ENCODE data around the gene KCNJ8. TPM values are rescaled to one million over a fixed set of nuclear protein-coding genes. Genes with fewer than 3 reads are reported as not detected.

The KCNJ8 gene
- total RNA-seq, 2 donors from 2014 or later: 0.84 to 2.7 TPM

- no peak for TF ChIP-seq CTCF (conservative IDR thresholded peaks at IDR 0.05)
- Histone ChIP-seq H3K9ac (ENCODE audit: extremely low read depth, low read length, poor library complexity, severe bottlenecking) (no peak overlapping the region), H3K27me3 (ENCODE audit: control insufficient read depth, insufficient read depth, low read length, poor library complexity, severe bottlenecking) (no peaks in the 10 kb centered on the region), H3K36me3 (ENCODE audit: control insufficient read depth, insufficient read depth, low read length) (no peaks in the 10 kb centered on the region), H3K9me3 (ENCODE audit: control insufficient read depth, low read length) (no peaks in the 10 kb centered on the region), H3K4me1 (ENCODE audit: control insufficient read depth, insufficient read depth, low read length) (no peaks in the 10 kb centered on the region), H3K27ac (ENCODE audit: low read depth, low read length) (no peak overlapping the region), H3K4me3 (ENCODE audit: low read length) (no peak overlapping the region)
- DNase-seq: no peak
- Mint-ChIP-seq H3K9me3 (no peaks in the 10 kb centered on the region), H3K36me3 (ENCODE audit: low read depth) (no peaks in the 10 kb centered on the region), H3K27me3 (ENCODE audit: insufficient read depth) (no peaks in the 10 kb centered on the region), H3K4me1 (no peaks in the 10 kb centered on the region), H3K27ac (no peak overlapping the region), H3K4me3 (no peak overlapping the region)
- WGBS, 2 experiments (ENCODE audit: insufficient coverage in 1 of 2, insufficient read length in 1 of 2): 80 to 87% methylated on average over 1 to 2 of the region's 2 CpGs
Measured at GRCh38 chr12:21819236-21819635, 44.7 kb upstream of the KCNJ8 start.

- no peaks in the 10 kb centered on the region for H3K36me3 Mint-ChIP-seq (ENCODE audit: low read depth)
- Histone ChIP-seq H3K27ac (ENCODE audit: low read depth, low read length) (no peak overlapping the region), H3K9me3 (ENCODE audit: control insufficient read depth, low read length) (no peaks in the 10 kb centered on the region), H3K4me1 (ENCODE audit: control insufficient read depth, insufficient read depth, low read length) (no peaks in the 10 kb centered on the region), H3K36me3 (ENCODE audit: control insufficient read depth, insufficient read depth, low read length) (no peaks in the 10 kb centered on the region), H3K27me3 (ENCODE audit: control insufficient read depth, insufficient read depth, low read length, poor library complexity, severe bottlenecking) (no peaks in the 10 kb centered on the region), H3K9ac (ENCODE audit: extremely low read depth, low read length, poor library complexity, severe bottlenecking) (no peak overlapping the region), H3K4me3 (ENCODE audit: low read length) (no peak overlapping the region)
- 76% methylated on average over 2 of the region's 2 CpGs; no CpG with 5 or more reads in 1 of the 2 experiments for WGBS, 2 experiments (ENCODE audit: insufficient coverage in 1 of 2, insufficient read length in 1 of 2)
- TF ChIP-seq CTCF (conservative IDR thresholded peaks at IDR 0.05): no peak
- H3K9me3 Mint-ChIP-seq: no peaks in the 10 kb centered on the region
- no peak for DNase-seq
- no peaks in the 10 kb centered on the region for H3K4me1 Mint-ChIP-seq
- no peaks in the 10 kb centered on the region for H3K27me3 Mint-ChIP-seq (ENCODE audit: insufficient read depth)
- H3K4me3 Mint-ChIP-seq: no peak overlapping the region
- no peak overlapping the region for H3K27ac Mint-ChIP-seq
Measured at GRCh38 chr12:21818627-21819026, 44.1 kb upstream of the KCNJ8 start.

GRCh38 chr12:21815306-21816062, 41.0 kb upstream of the KCNJ8 start:
- H3K36me3 ChIP-seq (ENCODE audit: control insufficient read depth, insufficient read depth, low read length): no peaks in the 10 kb centered on the region
- Mint-ChIP-seq H3K36me3 (ENCODE audit: low read depth) (no peaks in the 10 kb centered on the region), H3K27ac (no peak overlapping the region), H3K4me3 (no peak overlapping the region), H3K4me1 (no peaks in the 10 kb centered on the region), H3K27me3 (ENCODE audit: insufficient read depth) (no peaks in the 10 kb centered on the region), H3K9me3 (no peaks in the 10 kb centered on the region)
- DNase-seq: no peak
- H3K4me1 ChIP-seq (ENCODE audit: control insufficient read depth, insufficient read depth, low read length): no peaks in the 10 kb centered on the region
- no peak for TF ChIP-seq CTCF (conservative IDR thresholded peaks at IDR 0.05)
- no peaks in the 10 kb centered on the region for H3K27me3 ChIP-seq (ENCODE audit: control insufficient read depth, insufficient read depth, low read length, poor library complexity, severe bottlenecking)
- H3K27ac ChIP-seq (ENCODE audit: low read depth, low read length): no peak overlapping the region
- no peak overlapping the region for H3K9ac ChIP-seq (ENCODE audit: extremely low read depth, low read length, poor library complexity, severe bottlenecking)
- 80 to 100% methylated on average over 1 of the region's 1 CpG for WGBS, 2 experiments (ENCODE audit: insufficient coverage in 1 of 2, insufficient read length in 1 of 2)
- no peaks in the 10 kb centered on the region for H3K9me3 ChIP-seq (ENCODE audit: control insufficient read depth, low read length)
- no peak overlapping the region for H3K4me3 ChIP-seq (ENCODE audit: low read length)

Measured in endodermal cell (in vitro differentiated cells).